OCI-LY3 (cell line): ENCODE results near the gene ABCC3.

Experiments used
- CTCF ChIP-seq: fragments of 200-600, 300-600 bp; sonication (generic); IDR thresholded peaks from 2 replicates; pipeline ENCODE4 v1.5.1; 2014; ENCODE audit warnings: antibody characterized with exemption, low read length, low read depth
- EZH2phosphoT487 ChIP-seq: fragments of 200-600 bp; shearing (Covaris generic); IDR thresholded peaks from 2 replicates; pipeline ENCODE4 v1.6.1; 2018; ENCODE audit warnings: antibody characterized with exemption, mixed run types, low read depth

- TF ChIP-seq CTCF (no peak), EZH2phosphoT487 (no peak)
Measured at GRCh38 chr17:50632637-50633036, 2.0 kb upstream of the ABCC3 start.
